GM23338 (cell line): ENCODE results near the gene OR6K2. TPM values are rescaled to one million over a fixed set of nuclear protein-coding genes. Genes with fewer than 3 reads are reported as not detected.

Source experiments
- ATAC-seq: fragments of 200-7000 bp; cut with Tn5 transposase; 3 replicates; pipeline ENCODE4 v1.9.1; 2020
- DNase-seq: peaks from one replicate; pipeline ENCODE4 v3.0.0-alpha.2; 2015; ENCODE audit warnings: low spot score
- H2AFZ ChIP-seq: fragments of 200-600 bp; sonication (generic); 2 replicates; pipeline ENCODE4 v1.8.0; 2016; ENCODE audit warnings: antibody characterized with exemption, mild to moderate bottlenecking, moderate library complexity
- H3F3A ChIP-seq: fragments of 200-600 bp; sonication (generic); replicated peaks from 2 replicates; pipeline ENCODE4 v1.8.0; 2017; ENCODE audit warnings: antibody characterized with exemption, mixed run types, low read depth
- H3K27ac ChIP-seq: fragments of 200-600 bp; sonication (generic); 2 replicates; pipeline ENCODE4 v1.6.1; 2016; ENCODE audit warnings: low read depth
- H3K27me3 ChIP-seq: fragments of 200-600 bp; sonication (generic); 2 replicates; pipeline ENCODE4 v1.8.0; 2016; ENCODE audit warnings: mild to moderate bottlenecking, mixed run types, moderate library complexity; ENCODE audit not compliant: insufficient read depth
- H3K36me3 ChIP-seq: fragments of 200-600 bp; sonication (generic); 2 replicates; pipeline ENCODE4 v1.8.0; 2016; ENCODE audit warnings: mild to moderate bottlenecking; ENCODE audit not compliant: insufficient read depth
- H3K4me1 ChIP-seq: fragments of 200-600 bp; sonication (generic); 2 replicates; pipeline ENCODE4 v1.8.0; 2016; ENCODE audit warnings: mild to moderate bottlenecking, moderate library complexity; ENCODE audit not compliant: insufficient read depth
- H3K4me2 ChIP-seq: fragments of 200-600 bp; sonication (generic); 2 replicates; pipeline ENCODE4 v1.7.1; 2017; ENCODE audit warnings: mixed run types
- H3K4me3 ChIP-seq: fragments of 200-600 bp; sonication (generic); 2 replicates; pipeline ENCODE4 v1.6.1; 2016; ENCODE audit warnings: mixed run types
- H3K79me2 ChIP-seq: fragments of 200-600 bp; sonication (generic); replicated peaks from 2 replicates; pipeline ENCODE4 v1.8.0; 2017; ENCODE audit warnings: mild to moderate bottlenecking; ENCODE audit not compliant: insufficient read depth
- H3K9me2 ChIP-seq: fragments of 200-600 bp; sonication (generic); 2 replicates; pipeline ENCODE4 v1.8.0; 2017; ENCODE audit not compliant: insufficient read depth
- H4K20me1 ChIP-seq: fragments of 200-600 bp; sonication (generic); replicated peaks from 2 replicates; pipeline ENCODE4 v1.8.0; 2017; ENCODE audit warnings: mild to moderate bottlenecking; ENCODE audit not compliant: insufficient read depth
- H3K27ac Mint-ChIP-seq: 2 replicates; pipeline ENCODE4 v1.8.0; 2020; ENCODE audit warnings: inconsistent platforms, mild to moderate bottlenecking, moderate library complexity, mixed read lengths
- H3K27me3 Mint-ChIP-seq: 3 replicates; pipeline ENCODE4 v1.8.0; 2022; ENCODE audit warnings: low read depth, mild to moderate bottlenecking, moderate library complexity, mixed read lengths, inconsistent platforms; ENCODE audit not compliant: insufficient read depth, poor library complexity
- H3K36me3 Mint-ChIP-seq: 3 replicates; pipeline ENCODE4 v1.8.0; 2021; ENCODE audit warnings: low read depth, mild to moderate bottlenecking, inconsistent platforms, moderate library complexity, mixed read lengths
- H3K4me1 Mint-ChIP-seq: 3 replicates; pipeline ENCODE4 v1.8.0; 2020; ENCODE audit warnings: mild to moderate bottlenecking, inconsistent platforms, mixed read lengths
- H3K4me3 Mint-ChIP-seq: 3 replicates; pipeline ENCODE4 v1.8.0; 2021; ENCODE audit warnings: moderate library complexity, mild to moderate bottlenecking, inconsistent platforms, mixed read lengths
- H3K9me3 Mint-ChIP-seq: 3 replicates; pipeline ENCODE4 v1.8.0; 2020; ENCODE audit warnings: moderate library complexity, mild to moderate bottlenecking, inconsistent platforms, mixed read lengths
- CREB1 ChIP-seq: fragments of 250-450 bp; sonication (Bioruptor Pico); IDR thresholded peaks from 2 replicates; pipeline ENCODE4 v1.5.0; 2020; ENCODE audit warnings: low read depth, mild to moderate bottlenecking, moderate library complexity
- EZH2 ChIP-seq: fragments of 200-600 bp; sonication (generic); IDR thresholded peaks from one replicate; pipeline ENCODE4 v1.8.0; 2017; ENCODE audit warnings: antibody characterized with exemption, mild to moderate bottlenecking, low read depth; ENCODE audit not compliant: unreplicated experiment
- JUNB ChIP-seq: IDR thresholded peaks from one replicate; pipeline ENCODE4 v1.6.1; 2016; ENCODE audit warnings: antibody characterized with exemption; ENCODE audit not compliant: unreplicated experiment
- NANOG ChIP-seq: IDR thresholded peaks from 2 replicates; pipeline ENCODE4 v1.6.1; 2016; ENCODE audit warnings: antibody characterized with exemption, borderline replicate concordance
- POLR2AphosphoS5 ChIP-seq: IDR thresholded peaks from 2 replicates; pipeline ENCODE4 v1.6.1; 2016; ENCODE audit warnings: antibody characterized with exemption, low read depth
- STAT1 ChIP-seq: IDR thresholded peaks from one replicate; pipeline ENCODE4 v1.6.1; 2016; ENCODE audit warnings: antibody characterized with exemption; ENCODE audit not compliant: unreplicated experiment
- ZNF114 ChIP-seq: fragments of 250-450 bp; sonication (Bioruptor Pico); IDR thresholded peaks from 2 replicates; pipeline ENCODE4 v1.5.0; 2020; ENCODE audit warnings: mild to moderate bottlenecking, moderate library complexity
- ZNF331 ChIP-seq: fragments of 250-450 bp; sonication (Bioruptor Pico); IDR thresholded peaks from 2 replicates; pipeline ENCODE4 v1.5.0; 2020; ENCODE audit warnings: low read depth, mild to moderate bottlenecking, moderate library complexity
- polyA plus RNA-seq: library from polyadenylated mRNA; unstranded; fragments of >200 nt; fragmentation: Nextera tagmentation; extraction: Ambion mirVana; gene quantifications from 2 replicates; pipeline ENCODE4 v1.2.1, GENCODE V29; 2016
- total RNA-seq: library from RNA; depleted of rRNA; stranded (reverse); fragments of >200 nt; shearing (Covaris generic); gene quantifications from 2 replicates; pipeline ENCODE4 v1.2.3, GENCODE V29; 2014
- TF ChIP-seq, protein P1 (sequence below): IDR thresholded peaks from 2 replicates; pipeline ENCODE4 v1.6.1; 2016; ENCODE audit warnings: antibody characterized with exemption
- TF ChIP-seq, protein P2 (sequence below): fragments of 250-450 bp; sonication (Bioruptor Pico); IDR thresholded peaks from 2 replicates; pipeline ENCODE4 v1.5.0; 2020; ENCODE audit warnings: mild to moderate bottlenecking, moderate library complexity

OR6K2 gene
- total and polyA plus RNA-seq, 2 experiments from 2014 or later = not detected

GRCh38 chr1:158687037-158687436, 13.4 kb downstream of the OR6K2 start (continued):
- TF ChIP-seq POLR2AphosphoS5 (no peak), ZNF331 (no peak), ZNF114 (no peak), EZH2 (no peak), NANOG (no peak), CREB1 (CRISPR knock-in tag) (no peak), JUNB (no peak), STAT1 (no peak)
- TF ChIP-seq, protein P1, sequence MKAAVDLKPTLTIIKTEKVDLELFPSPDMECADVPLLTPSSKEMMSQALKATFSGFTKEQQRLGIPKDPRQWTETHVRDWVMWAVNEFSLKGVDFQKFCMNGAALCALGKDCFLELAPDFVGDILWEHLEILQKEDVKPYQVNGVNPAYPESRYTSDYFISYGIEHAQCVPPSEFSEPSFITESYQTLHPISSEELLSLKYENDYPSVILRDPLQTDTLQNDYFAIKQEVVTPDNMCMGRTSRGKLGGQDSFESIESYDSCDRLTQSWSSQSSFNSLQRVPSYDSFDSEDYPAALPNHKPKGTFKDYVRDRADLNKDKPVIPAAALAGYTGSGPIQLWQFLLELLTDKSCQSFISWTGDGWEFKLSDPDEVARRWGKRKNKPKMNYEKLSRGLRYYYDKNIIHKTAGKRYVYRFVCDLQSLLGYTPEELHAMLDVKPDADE = no peak

GRCh38 chr1:158686111-158687009, 14.1 kb downstream of the OR6K2 start, which contains the start of gene SPTA1:
Gene SPTA1 (minus strand): TSS chr1:158686715. CDS start chr1:158686517, 198 bp downstream.
- H3K4me3 Mint-ChIP-seq = no peak within 1 kb of the TSS
- Histone ChIP-seq H3F3A (no peaks in the 10 kb centered on the region), H3K4me2 (no peak within 1 kb of the TSS), H3K27ac (no peak within 1 kb of the TSS), H3K27me3 (no peaks in the 10 kb centered on the region), H3K9me2 (no peaks in the 10 kb centered on the region), H2AFZ (peak within 1 kb of the TSS; percentile 39), H3K4me1 (no peaks in the 10 kb centered on the region), H4K20me1 (no peaks in the 10 kb centered on the region), H3K79me2 (no peaks in the 10 kb centered on the region), H3K4me3 (no peak within 1 kb of the TSS), H3K36me3 (no peaks in the 10 kb centered on the region)
- DNase-seq (no peak), ATAC-seq (no peak)
- H3K27ac Mint-ChIP-seq = no peak within 1 kb of the TSS
- H3K36me3 Mint-ChIP-seq = no peaks in the 10 kb centered on the region
- TF ChIP-seq CREB1 (CRISPR knock-in tag) (no peak), STAT1 (no peak)
- TF ChIP-seq, protein P2, sequence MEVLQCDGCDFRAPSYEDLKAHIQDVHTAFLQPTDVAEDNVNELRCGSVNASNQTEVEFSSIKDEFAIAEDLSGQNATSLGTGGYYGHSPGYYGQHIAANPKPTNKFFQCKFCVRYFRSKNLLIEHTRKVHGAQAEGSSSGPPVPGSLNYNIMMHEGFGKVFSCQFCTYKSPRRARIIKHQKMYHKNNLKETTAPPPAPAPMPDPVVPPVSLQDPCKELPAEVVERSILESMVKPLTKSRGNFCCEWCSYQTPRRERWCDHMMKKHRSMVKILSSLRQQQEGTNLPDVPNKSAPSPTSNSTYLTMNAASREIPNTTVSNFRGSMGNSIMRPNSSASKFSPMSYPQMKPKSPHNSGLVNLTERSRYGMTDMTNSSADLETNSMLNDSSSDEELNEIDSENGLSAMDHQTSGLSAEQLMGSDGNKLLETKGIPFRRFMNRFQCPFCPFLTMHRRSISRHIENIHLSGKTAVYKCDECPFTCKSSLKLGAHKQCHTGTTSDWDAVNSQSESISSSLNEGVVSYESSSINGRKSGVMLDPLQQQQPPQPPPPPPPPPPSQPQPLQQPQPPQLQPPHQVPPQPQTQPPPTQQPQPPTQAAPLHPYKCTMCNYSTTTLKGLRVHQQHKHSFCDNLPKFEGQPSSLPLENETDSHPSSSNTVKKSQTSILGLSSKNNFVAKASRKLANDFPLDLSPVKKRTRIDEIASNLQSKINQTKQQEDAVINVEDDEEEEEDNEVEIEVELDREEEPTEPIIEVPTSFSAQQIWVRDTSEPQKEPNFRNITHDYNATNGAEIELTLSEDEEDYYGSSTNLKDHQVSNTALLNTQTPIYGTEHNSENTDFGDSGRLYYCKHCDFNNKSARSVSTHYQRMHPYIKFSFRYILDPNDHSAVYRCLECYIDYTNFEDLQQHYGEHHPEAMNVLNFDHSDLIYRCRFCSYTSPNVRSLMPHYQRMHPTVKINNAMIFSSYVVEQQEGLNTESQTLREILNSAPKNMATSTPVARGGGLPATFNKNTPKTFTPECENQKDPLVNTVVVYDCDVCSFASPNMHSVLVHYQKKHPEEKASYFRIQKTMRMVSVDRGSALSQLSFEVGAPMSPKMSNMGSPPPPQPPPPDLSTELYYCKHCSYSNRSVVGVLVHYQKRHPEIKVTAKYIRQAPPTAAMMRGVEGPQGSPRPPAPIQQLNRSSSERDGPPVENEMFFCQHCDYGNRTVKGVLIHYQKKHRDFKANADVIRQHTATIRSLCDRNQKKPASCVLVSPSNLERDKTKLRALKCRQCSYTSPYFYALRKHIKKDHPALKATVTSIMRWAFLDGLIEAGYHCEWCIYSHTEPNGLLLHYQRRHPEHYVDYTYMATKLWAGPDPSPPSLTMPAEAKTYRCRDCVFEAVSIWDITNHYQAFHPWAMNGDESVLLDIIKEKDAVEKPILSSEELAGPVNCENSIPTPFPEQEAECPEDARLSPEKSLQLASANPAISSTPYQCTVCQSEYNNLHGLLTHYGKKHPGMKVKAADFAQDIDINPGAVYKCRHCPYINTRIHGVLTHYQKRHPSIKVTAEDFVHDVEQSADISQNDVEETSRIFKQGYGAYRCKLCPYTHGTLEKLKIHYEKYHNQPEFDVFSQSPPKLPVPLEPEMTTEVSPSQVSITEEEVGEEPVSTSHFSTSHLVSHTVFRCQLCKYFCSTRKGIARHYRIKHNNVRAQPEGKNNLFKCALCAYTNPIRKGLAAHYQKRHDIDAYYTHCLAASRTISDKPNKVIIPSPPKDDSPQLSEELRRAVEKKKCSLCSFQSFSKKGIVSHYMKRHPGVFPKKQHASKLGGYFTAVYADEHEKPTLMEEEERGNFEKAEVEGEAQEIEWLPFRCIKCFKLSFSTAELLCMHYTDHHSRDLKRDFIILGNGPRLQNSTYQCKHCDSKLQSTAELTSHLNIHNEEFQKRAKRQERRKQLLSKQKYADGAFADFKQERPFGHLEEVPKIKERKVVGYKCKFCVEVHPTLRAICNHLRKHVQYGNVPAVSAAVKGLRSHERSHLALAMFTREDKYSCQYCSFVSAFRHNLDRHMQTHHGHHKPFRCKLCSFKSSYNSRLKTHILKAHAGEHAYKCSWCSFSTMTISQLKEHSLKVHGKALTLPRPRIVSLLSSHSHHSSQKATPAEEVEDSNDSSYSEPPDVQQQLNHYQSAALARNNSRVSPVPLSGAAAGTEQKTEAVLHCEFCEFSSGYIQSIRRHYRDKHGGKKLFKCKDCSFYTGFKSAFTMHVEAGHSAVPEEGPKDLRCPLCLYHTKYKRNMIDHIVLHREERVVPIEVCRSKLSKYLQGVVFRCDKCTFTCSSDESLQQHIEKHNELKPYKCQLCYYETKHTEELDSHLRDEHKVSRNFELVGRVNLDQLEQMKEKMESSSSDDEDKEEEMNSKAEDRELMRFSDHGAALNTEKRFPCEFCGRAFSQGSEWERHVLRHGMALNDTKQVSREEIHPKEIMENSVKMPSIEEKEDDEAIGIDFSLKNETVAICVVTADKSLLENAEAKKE (CRISPR knock-in tag) = no peak
- H3K4me1 Mint-ChIP-seq = no peaks in the 10 kb centered on the region
- H3K27me3 Mint-ChIP-seq = no peaks in the 10 kb centered on the region
- no peaks in the 10 kb centered on the region for H3K9me3 Mint-ChIP-seq
